Dedifferentiated amniotic fluid mesenchymal stem cell (primary cell): ENCODE data around the gene SEMA6B.

Source experiments
- DNase-seq: peaks from one replicate; pipeline ENCODE4 v3.0.0-alpha.2; 2016; ENCODE audit errors: extremely low spot score

Gene SEMA6B

GRCh38 chr19:4525563-4526002, 33.9 kb downstream of the SEMA6B start:
- DNase-seq: no peak

DNA sequence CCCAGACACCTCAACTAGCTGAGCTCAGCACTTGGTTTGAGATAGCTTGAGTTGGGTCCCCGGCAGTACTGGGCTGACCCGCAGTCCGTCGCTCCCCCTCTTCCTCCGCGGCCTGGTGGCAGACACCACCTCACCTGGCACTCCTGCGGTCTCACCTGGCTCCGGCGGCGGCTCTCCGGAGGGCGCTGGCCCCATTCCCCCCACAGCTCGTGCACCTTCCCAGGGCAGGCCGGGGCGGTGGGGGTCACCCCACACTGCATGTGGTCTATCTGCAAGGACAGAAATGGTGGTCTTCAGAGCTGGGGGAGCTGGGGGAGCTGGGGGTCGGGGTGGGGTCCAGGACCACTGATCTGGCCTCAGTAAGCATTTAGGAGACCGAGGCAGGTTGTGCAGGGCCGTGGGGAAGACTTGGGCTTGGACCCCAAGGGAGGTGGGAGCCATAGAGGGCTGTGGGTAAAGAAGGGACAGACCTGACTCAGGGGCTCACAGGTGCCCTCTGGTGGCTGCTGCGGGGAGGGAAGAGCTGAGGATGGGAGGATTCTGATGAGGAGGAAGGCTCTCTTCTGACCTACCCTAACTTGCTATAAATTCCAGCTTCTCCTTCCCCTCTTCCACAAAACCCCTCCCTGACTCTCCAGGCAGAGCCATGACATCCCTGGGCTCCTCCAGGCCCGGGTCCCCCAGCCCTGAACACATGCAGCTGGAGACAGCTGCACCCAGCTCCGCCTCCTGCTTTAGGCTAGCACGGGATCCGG, 34.5 kb downstream of the SEMA6B start:
- no peak for DNase-seq

DNA sequence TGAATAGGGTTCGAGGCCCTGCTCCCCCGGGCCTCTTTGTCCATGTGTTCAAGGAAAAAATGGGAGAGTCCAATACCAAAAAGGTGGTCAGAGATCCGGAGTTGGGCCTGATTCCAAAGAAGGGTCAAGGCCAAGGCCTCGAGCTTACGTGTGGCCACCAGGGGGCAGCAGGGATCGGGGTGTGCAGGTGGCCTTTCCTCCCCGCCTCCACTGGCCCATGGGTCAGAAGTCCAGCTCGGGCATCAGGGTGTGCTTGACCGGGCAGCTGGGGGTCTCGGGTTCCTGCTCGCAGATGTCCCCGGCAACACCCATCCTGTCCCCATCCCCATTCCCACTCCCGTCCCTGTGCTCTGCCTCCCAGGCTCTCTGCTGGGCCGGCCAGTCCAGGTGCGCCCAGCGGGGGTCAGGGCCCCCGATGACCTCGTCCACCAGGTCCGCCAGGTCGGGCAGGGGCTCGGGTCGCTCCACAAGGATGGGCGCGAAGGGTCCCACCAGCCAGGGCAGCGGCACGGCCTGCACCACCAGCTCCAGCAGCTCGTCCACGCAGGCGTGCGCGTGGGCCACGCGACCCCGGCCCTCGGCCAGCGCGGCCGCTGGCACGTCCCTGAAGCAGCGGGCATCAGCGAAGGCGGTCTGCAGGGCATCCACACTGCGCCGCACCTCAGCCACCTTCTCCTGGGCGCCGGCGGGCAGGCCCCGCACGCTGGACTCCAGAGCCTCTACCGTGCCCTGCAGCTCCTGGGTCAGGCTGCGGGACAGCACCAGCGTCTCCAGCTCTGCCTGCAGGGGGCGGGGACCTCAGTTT, 36.0 kb downstream of the SEMA6B start:
- DNase-seq: no peak

DNA sequence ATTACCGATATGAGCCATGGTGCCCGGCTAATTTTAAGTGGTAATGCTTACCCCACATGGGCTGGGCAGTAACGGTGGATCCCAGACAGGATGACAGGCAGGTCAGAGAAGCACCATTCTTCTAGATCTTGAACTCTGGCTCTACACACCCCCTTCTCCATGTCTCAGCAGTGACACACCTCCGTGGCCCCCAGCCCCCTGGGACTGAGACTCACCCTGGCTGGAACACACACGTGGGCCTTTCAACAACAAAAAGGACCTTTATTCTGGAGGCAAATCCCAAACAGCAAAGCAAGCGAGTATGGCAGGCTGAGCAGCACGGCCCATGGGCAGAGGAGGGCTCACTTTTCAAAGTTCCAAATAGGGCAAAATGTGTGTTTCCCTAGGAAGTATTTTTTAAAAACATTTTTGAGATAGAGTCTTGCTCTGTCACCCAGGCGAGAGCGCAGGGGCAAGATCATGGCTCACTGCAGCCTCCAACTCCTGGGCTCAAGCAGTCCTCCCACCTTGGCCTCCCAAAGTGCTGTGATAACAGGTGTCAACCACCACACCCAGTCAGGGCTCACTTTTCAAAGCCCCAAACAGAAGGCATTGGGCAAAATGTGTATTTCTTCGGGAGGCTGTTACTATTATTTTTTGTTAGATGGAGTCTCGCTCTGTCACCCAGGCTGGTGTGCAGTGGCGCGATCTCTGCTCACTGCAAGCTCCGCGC, 37.0 kb downstream of the SEMA6B start:
- no peak for DNase-seq

- no peak for DNase-seq
Observed at GRCh38 chr19:4521888-4522242, 37.6 kb downstream of the SEMA6B start.

- DNase-seq: no peak
Observed at GRCh38 chr19:4521170-4521887, 38.2 kb downstream of the SEMA6B start.

DNA sequence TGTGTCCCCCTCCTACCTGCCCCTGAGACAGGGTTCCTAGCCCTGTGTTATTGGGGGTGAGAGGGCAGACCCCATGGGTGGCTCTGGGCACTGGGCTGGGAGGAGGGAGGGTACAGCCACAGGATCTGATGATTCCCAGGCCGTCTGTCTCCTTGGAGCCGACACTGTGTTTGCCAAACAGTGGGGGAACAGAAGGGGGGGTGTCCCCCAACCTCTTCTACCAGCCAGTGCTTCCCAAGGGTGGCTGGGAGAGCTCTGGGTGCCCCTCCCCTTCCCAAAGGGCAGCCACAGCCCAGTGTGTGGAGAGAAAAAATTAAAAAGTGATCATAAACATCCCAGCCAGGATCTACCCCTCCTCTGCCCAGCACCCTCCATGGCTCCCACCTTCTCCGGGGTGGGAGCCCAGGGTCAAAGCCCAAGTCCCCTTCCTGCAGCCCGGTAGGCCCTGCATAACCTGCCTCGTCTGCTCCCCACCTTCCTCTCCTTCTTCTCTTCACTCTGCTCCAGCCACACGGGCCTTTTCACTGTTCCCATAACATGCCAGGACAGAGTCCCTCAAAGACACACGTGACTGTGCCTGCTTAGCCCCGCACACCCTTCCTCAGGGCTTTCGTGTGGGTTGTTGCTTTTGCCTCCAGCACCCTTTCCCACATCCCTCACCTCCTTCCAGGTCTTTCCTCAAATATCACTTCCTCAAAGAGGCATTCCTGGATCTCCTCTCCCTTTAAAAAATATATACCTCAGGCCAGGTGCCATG, 39.8 kb downstream of the SEMA6B start:
- DNase-seq: no peak

DNA sequence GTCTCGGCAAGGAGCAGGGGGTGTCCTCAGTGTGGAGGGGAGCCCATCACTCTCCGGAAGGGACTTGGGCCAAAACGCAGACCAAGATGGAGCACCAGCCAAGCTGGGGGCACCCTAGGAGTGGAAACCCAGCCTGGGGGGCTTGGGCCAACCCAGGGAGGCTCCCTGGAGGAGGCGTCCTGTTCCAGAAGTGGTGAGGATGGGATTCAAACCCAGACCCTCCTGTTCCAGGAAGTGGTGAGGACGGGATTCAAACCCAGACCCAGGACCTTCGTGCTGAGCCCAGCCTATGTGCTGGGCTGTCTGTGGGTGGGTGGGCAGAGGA, 40.4 kb downstream of the SEMA6B start:
- no peak for DNase-seq

DNA sequence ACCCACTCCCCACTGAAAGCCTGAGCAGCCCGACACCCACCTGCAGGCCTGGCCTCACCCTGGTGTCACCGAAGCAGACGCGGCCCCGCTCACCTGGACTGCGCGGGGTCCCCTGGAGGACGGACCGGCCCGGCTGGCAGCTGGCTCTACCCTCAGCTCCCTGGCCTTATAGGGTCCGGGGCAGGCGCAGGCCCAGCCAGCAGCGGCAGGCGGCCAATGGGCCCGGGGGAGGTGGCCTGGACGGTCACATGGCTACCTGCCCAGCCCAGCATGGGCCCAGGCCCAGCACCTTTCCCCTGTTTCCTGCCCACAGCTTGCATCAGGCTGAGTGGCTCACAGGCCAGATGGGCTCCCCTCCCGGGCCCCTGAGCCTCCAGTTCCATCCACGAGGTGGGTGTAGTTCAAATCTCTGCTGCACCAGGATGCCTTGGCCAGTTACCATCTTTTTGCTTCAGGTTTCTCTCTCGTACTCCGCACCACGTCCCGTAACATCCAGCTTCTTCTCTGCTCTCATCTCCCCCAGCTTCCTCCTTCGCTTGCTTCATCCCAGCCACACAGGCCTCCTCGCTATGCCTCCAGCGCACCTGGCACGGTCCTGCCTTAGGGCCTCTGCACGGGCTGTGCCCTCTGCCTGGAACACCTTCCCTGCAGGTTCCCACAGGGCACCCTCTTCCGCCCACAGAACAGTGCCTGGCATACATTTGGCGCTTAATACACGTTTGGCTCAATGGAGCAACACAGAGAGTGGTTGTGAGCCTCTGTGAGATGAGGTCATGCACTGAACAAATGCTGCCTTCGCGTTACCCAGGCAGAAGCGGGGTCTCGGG, 40.9 kb downstream of the SEMA6B start, which contains the start of gene PLIN4:
Gene PLIN4, minus strand, starts transcription at position 142 of the 827 bp plus-strand sequence. CDS start 214 bp downstream, outside the sequence.
- no peak for DNase-seq

- DNase-seq: no peak
Observed at GRCh38 chr19:4517451-4518057, 41.9 kb downstream of the SEMA6B start.

DNA sequence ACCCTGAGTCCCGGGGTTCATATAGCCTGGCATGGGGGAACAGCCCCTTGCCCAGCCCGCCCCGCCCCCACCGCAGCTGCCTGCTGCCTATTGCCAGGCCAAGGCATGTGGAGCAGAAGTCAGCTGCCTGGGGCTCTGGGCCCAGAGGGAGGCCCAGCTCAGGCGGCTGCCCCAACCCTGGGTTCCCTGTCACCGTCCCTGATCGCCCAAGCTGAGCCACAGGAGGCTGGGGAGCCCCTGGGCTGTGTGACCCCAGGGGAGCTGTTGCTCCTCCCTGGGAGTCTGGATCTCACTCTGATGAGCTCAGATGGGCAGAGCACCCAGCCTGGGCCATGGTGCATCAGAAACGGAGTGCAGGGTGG, 42.6 kb downstream of the SEMA6B start:
- DNase-seq: no peak

- no peak for DNase-seq
Observed at GRCh38 chr19:4516199-4516938, 43.1 kb downstream of the SEMA6B start.

DNA sequence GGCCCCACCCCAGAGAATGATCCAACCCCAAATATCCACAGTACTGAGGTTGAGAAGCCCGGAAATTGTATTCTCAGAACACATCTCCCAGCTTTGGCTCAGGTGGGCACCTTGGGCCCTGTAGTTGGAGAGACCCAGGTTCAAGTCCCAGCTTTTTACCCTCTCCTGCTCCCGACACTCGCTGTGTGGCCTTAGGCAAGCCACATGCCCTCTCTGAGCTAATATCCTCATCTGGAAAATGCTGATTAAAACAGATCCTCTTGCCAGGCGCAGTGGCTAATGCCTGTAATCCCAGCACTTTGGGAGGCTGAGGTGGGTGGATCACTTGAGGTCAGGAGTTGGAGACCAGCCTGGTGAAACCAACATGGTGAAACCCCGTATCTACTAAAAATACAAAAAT, 43.8 kb downstream of the SEMA6B start:
- DNase-seq: no peak

DNA sequence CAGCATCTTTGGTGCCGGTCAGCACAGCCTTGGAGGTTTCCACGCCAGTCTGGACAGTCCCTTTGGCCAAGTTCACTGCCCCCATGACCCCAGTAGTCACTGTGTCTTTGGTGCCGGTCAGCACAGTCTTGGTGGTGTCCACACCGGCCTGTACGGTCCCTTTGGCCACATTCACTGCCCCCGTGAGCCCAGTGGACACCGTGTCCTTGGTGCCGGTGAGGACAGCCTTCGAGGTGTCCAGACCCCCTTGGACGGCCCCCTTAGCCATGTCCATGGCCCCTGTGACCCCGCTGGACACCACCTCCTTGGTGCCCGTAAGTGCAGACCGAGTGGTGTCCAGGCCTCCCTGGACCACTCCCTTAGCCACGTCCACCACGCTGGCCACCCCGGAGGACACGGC, 46.2 kb downstream of the SEMA6B start:
- no peak for DNase-seq

GRCh38 chr19:4512070-4512469, 47.4 kb downstream of the SEMA6B start:
- no peak for DNase-seq

DNA sequence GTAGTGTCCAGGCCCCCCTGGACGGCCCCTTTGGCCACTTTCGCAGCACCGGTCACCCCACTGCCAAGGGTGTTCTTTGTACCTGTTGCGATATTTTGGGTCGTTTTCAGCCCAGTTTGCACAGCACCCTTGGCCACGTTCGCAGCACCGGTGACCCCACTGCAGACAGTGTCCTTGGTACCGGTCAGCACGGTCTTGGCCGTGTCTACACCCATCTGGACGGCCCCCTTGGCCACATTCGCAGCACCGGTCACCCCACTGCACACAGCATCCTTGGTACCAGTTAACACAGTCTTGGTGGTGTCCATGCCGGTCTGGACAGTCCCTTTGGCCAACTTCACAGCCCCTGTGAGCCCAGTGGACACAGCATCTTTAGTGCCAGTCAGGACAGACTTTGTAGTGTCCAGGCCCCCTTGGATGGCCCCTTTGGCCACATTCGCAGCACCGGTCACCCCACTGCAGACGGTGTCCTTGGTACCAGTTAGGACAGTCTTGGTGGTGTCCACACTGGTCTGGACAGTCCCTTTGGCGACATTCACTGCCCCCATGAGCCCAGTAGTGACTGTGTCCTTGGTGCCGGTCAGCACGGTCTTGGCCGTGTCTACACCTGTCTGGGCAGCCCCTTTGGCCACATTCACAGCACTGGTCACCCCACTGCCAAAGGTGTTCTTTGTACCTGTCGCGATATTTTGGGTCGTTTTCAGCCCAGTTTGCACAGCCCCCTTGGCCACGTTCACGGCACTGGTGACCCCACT, 48.0 kb downstream of the SEMA6B start:
- no peak for DNase-seq

- DNase-seq: no peak
Observed at GRCh38 chr19:4510435-4511255, 48.8 kb downstream of the SEMA6B start.

- no peak for DNase-seq
Observed at GRCh38 chr19:4508698-4509097, 50.8 kb downstream of the SEMA6B start.
